Calu3 (cell line): Measurements from ENCODE around the gene LAMA2. TPM values are rescaled to one million over a fixed set of nuclear protein-coding genes. Genes with fewer than 3 reads are reported as not detected.

Experiments used
- BruUV-seq: library from RNA; stranded (reverse); fragments of 400-500 nt; replicated peaks from 2 replicates; lab custom pipeline; 2021; lab: Mats Ljungman, UMichigan
- CTCF ChIA-PET: fragments of 300-600 bp; sonication (Branson Sonifier 250); formaldehyde crosslinking; loops from one replicate; lab custom pipeline; 2022; ENCODE audit warnings: antibody characterized with exemption; lab: Charles Lee
- DNase-seq: peaks from one replicate; pipeline ENCODE4 v3.0.0; 2022
- H3K27ac Mint-ChIP-seq: one replicate; pipeline ENCODE4 v1.8.0; 2022; ENCODE audit warnings: mixed read lengths; ENCODE audit not compliant: unreplicated experiment
- H3K27me3 Mint-ChIP-seq: one replicate; pipeline ENCODE4 v1.8.0; 2022; ENCODE audit warnings: mixed read lengths; ENCODE audit not compliant: unreplicated experiment
- H3K36me3 Mint-ChIP-seq: one replicate; pipeline ENCODE4 v1.8.0; 2022; ENCODE audit warnings: mild to moderate bottlenecking, moderate library complexity, mixed read lengths; ENCODE audit not compliant: insufficient read depth, unreplicated experiment
- H3K4me1 Mint-ChIP-seq: one replicate; pipeline ENCODE4 v1.8.0; 2022; ENCODE audit warnings: mild to moderate bottlenecking, low read depth, mixed read lengths; ENCODE audit not compliant: unreplicated experiment
- H3K4me3 Mint-ChIP-seq: one replicate; pipeline ENCODE4 v1.8.0; 2022; ENCODE audit warnings: mild to moderate bottlenecking, low read depth, moderate library complexity, mixed read lengths; ENCODE audit not compliant: unreplicated experiment
- H3K9me3 Mint-ChIP-seq: one replicate; pipeline ENCODE4 v1.8.0; 2022; ENCODE audit warnings: low read depth, mixed read lengths; ENCODE audit not compliant: unreplicated experiment
- CTCF ChIP-seq: fragments of 200-600 bp; IDR thresholded peaks from one replicate; pipeline ENCODE4 v1.8.0; 2022; ENCODE audit warnings: antibody characterized with exemption; ENCODE audit not compliant: unreplicated experiment
- intact Hi-C: fragments of 100-400 bp; cut with micrococcal nuclease; formaldehyde crosslinking; loops from one replicate; pipeline ENCODE4 v1.10.0; 2022; ENCODE audit not compliant: unreplicated experiment
- total RNA-seq: library from RNA; stranded (reverse); gene quantifications from 2 replicates; pipeline ENCODE4 v1.2.3, GENCODE V29; 2022

Gene LAMA2
- total RNA-seq, 1 experiment from 2014 or later, result 0.80 TPM

- H3K27me3 Mint-ChIP-seq, result no peaks in the 10 kb centered on the region
- no peak for TF ChIP-seq CTCF
- H3K9me3 Mint-ChIP-seq, result peaks cover 8% of the 10 kb centered on the region
- BruUV-seq, result no TSS peak
- no peaks in the 10 kb centered on the region for H3K36me3 Mint-ChIP-seq
- no peak for DNase-seq
- H3K4me3 Mint-ChIP-seq, result no peak overlapping the region
- no peaks in the 10 kb centered on the region for H3K4me1 Mint-ChIP-seq
- no peak overlapping the region for H3K27ac Mint-ChIP-seq
- CTCF ChIA-PET, result no interaction called here
- intact Hi-C loops, result no loop called here
Measured at GRCh38 chr6:128860782-128861181, 22.2 kb upstream of the LAMA2 start.

GRCh38 chr6:128863983-128864382 is 19.0 kb upstream of the LAMA2 start:
- Mint-ChIP-seq H3K36me3 (no peaks in the 10 kb centered on the region), H3K27ac (no peak overlapping the region), H3K27me3 (no peaks in the 10 kb centered on the region), H3K4me1 (no peaks in the 10 kb centered on the region), H3K9me3 (peaks cover 8% of the 10 kb centered on the region), H3K4me3 (no peak overlapping the region)
- no peak for DNase-seq
- CTCF ChIA-PET, result no interaction called here
- intact Hi-C loops, result no loop called here
- no TSS peak for BruUV-seq
- no peak for TF ChIP-seq CTCF

- no TSS peak for BruUV-seq
Measured at GRCh38 chr6:128870746-128871145, 12.2 kb upstream of the LAMA2 start.

GRCh38 chr6:128874863-128875262 is 8.1 kb upstream of the LAMA2 start:
- Mint-ChIP-seq H3K4me3 (no peak overlapping the region), H3K36me3 (no peaks in the 10 kb centered on the region), H3K27ac (no peak overlapping the region), H3K27me3 (no peaks in the 10 kb centered on the region), H3K4me1 (no peaks in the 10 kb centered on the region), H3K9me3 (no peaks in the 10 kb centered on the region)
- DNase-seq, result no peak
- CTCF ChIA-PET, result no interaction called here
- no peak for TF ChIP-seq CTCF
- intact Hi-C loops, result no loop called here
- BruUV-seq, result no TSS peak

More at GRCh38 chr6:128870746-128871145, 12.2 kb upstream of the LAMA2 start:
- no peak for TF ChIP-seq CTCF
- Mint-ChIP-seq H3K27ac (no peak overlapping the region), H3K9me3 (no peaks in the 10 kb centered on the region), H3K4me3 (no peak overlapping the region), H3K27me3 (no peaks in the 10 kb centered on the region), H3K36me3 (no peaks in the 10 kb centered on the region), H3K4me1 (no peaks in the 10 kb centered on the region)
- intact Hi-C loops, result no loop called here
- CTCF ChIA-PET, result no interaction called here
- no peak for DNase-seq

GRCh38 chr6:128882560-128882959 is 378 bp upstream of the LAMA2 start:
- no peak for DNase-seq
- Mint-ChIP-seq H3K27ac (no peak overlapping the region), H3K9me3 (no peaks in the 10 kb centered on the region), H3K27me3 (no peaks in the 10 kb centered on the region), H3K36me3 (no peaks in the 10 kb centered on the region), H3K4me1 (no peaks in the 10 kb centered on the region), H3K4me3 (no peak overlapping the region)
- CTCF ChIA-PET, result no interaction called here
- BruUV-seq, result no TSS peak
- intact Hi-C loops, result no loop called here
- no peak for TF ChIP-seq CTCF
